HG03439 (cell line): ENCODE data around the gene CPPED1.

ENCODE experiments used
- ATAC-seq: cut with Tn5 transposase; IDR thresholded peaks from one replicate; pipeline ENCODE4 v1.9.1; 2021; ENCODE audit warnings: mild to moderate bottlenecking, moderate library complexity; ENCODE audit not compliant: unreplicated experiment

Gene CPPED1

DNA sequence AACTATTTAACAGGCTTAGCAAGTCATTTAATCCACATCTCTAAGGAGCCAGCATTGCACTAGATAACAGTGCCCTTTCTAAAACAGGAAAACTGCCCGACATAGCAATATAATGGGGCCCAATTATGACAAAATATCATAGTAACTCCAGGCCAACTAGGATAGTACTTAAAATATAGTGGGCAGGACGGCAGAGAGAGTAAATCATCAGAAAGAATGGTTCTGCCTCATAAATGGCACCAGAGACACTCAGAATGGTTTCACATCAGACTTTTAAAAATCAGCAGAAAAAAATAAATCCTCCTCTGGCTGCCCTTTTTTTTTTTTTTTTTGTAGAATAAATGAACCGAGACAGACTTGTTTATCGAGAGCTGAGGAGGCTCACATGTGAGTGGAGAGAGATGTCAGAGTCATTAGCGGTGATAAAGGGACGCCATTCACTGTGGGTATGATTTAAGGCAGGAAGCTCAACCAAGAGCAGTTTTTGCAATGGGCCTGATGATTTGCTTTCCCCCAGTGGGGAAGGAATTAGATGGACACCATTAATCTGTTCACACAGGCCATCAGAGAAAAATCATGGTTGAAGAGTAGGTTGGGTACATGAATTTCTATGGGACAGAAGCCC lies 62.6 kb downstream of the CPPED1 start:
- ATAC-seq: no peak

DNA sequence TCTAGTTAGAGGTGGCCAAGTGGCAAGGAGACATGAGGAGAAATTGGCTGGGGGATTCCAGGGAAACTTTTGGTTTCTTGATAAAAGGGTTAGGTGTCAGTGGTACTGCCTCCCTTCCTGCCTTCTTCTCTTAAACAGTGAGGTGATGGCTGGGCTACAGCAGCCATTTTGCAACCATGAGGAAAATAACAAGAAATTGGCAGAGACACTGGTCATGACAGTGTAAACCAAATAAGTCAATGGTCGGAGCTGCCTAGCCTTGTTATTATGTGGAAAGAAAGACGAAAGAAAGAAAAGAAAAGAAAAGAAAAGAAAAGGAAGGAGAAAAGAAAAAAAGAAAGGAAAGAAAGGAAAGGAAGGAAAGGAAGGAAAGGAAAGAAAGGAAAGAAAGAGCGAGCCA lies 63.9 kb downstream of the CPPED1 start:
- ATAC-seq: no peak

DNA sequence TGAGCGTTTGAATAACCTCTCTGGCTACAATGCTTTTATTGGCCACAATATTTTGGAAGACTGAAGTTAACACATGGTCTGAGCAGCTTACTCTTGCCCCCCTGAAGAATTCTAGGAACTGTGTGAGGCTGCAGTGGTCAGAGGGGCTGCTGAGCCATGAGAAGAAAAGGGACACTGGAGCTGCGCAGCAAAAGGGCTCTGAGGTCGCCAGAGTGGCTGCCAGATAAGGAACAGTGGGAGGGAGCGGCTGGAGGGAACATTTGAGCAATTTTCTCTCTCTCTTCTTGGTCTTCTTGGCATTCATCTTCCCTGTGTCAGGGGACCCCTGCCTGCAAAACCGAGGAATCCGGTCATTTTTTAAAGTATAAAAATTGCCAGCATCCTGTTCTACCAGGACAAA lies 66.1 kb downstream of the CPPED1 start:
- ATAC-seq: no peak

DNA sequence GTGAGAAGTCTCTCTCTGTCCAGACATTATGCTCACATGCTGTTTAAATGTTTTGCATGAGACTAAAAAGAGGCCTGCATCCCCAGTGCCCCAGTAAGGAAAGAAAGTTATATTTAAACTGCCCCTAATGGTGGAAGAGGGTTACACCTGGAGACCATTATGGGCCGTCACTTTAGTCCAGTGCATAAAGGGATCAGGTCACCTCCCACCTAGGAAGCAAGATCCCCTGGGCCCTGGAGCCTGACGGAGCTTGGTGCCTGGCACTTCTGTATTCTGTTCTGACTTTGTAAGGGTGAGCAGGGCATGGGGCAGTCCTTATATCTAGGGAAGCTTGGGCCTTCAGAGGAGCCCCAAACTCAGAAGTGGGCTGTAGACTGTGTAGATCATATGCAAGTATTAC lies 67.9 kb downstream of the CPPED1 start:
- ATAC-seq: no peak

DNA sequence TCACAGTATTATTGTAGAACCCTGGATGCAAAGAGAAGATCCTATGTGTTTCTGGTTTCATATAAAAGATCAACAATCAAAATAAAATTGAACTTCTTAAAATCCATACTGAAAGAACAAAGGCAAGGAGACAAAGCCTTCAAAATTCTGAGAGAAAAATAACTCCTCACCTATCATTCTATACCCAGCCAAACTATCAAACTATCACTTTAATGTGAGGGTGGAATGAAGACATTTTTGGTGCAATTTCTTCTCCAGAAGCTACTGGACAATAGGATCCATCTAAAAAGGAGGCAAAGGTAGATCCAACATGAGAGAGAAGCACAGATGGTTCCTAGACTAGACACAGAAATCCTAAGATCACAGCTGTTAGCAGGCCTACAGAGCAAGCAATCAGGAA lies 71.1 kb downstream of the CPPED1 start:
- no peak for ATAC-seq

DNA sequence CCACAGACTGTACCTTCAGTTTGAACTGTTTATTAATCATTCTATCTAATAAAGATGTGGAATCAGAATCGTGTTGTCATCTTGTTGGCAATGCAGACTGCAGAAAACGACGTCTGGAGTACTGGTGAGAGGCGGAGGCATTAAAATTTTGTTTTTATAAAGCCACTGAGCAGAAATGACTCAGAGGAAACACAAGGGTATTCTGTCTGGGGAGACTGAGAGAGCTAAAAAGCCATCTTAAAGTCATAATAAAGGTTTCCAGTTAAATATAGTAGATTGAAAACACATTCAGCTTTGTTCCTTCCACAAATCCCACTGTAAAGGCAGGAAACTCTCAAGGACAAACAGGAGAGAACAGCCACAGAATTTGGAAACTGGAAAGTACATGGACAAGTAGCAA lies 74.2 kb downstream of the CPPED1 start:
- ATAC-seq: no peak

DNA sequence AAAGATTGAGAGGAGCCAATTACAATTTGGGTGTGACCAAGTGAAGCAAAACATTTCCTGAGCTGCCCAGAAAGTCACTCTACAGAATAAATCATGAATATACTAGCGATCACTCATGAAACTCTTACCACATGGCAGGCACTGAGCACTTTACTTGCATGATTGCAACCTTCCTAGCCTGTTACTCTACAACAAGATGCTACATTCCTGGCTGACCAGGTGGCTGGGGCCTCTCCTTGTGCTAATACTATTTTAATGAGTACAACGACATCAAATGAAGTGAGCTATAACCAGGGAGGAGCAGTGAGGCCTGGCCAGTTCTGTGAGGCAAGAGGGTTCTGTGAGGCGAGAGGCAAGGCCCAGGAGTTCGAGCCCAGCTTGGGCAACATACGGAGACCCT lies 75.2 kb downstream of the CPPED1 start:
- ATAC-seq: no peak

DNA sequence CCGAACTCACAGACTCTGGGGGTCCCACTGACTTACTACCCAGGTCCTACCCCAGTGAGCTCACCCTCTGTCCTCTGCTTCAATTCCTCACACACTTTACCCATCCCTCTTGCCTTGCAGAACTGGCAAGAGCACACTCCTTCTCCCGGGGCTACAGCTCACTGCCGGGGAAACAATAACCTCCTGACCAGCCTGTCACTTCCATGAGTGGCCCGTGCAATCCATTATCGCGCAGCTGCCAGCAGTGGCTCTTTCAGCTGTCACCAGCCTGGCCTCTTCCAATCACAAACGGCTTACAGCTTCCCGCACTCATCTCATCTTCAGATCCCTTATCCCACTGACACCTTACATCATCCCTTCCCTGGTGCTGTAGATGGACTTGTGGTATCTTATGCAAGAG lies 79.5 kb downstream of the CPPED1 start:
- ATAC-seq: no peak

DNA sequence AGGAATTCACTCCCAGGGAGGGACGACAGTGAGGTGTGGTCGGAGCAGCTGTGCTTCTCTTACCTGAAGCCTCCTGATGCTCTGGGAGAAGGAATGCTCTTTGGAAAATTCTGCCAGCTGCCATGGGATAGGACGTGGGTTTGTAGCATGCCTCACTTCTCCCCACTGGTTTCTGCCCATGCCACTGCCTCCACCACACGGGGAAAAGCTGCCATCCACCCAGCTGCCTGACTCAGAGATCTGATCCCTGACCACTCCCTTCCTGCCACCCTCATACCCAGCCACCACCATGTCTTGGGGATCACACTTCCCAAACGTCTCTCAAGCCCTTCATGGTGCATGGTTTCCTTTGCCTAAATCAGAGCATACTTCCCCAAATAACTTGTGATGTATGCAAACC lies 80.0 kb downstream of the CPPED1 start:
- no peak for ATAC-seq

DNA sequence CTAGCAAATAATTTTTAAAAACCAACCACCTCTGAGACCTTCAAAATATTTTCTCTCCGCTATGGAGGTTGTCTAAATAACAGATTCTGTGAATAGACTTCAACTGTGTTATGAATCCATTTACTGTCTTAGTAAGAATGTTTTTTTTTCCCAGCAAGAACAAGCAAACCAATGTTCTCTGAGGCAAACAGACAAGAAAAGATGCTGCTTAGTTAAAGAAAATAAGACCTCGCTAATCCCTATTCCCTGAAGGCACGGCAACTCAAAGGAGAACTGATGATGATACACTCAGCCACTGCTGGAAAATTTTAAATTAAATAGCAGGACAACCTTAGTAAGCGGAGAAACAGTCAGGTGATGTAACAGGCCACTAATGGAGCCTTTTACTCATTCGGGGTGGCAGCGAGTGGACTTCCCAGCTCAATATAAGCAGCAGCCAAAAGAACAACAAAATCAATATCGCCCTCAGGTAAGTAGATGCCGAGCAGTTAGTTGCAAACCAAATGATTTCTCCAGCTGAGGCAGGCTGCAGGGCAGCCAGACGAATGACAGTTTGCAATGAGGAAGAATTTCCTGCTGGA lies 81.8 kb downstream of the CPPED1 start:
- no peak for ATAC-seq

DNA sequence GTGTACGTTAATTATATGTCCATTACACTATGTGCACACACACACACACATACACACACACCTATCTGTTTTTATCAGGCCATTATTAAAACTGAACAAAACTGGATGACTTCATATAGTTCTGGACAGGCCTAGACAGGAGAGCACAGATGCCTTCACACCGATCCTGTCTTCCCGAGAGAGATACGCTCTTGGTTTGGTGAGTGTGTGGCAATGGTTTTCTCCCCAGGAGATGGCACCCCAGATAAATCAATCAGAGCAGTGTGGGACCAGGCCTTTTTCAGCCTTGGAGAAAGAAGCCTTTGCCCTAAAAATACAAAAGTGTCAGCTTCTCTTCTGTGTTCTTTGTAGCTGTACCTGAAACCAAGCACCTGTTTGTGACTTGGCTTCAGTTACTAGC lies 83.7 kb downstream of the CPPED1 start:
- no peak for ATAC-seq

DNA sequence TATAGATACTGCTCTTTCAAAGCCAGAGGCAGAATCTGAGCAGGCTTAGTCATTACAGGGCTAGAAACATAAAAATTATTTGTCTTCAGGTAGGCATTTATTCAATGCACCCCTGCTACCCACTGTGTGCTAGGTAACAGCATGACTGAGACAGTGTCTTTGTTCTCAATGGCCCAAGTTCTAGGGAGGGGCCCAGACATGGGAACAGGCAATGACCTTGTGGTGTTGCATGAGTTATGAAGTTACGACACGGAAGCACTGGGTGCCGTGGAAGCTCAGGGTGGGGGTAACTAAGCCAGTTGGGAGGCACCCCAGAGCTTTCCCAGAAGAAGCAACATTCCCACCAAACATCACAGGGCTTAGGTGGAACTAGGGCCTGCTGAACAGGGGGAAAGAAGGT lies 87.0 kb downstream of the CPPED1 start:
- no peak for ATAC-seq

DNA sequence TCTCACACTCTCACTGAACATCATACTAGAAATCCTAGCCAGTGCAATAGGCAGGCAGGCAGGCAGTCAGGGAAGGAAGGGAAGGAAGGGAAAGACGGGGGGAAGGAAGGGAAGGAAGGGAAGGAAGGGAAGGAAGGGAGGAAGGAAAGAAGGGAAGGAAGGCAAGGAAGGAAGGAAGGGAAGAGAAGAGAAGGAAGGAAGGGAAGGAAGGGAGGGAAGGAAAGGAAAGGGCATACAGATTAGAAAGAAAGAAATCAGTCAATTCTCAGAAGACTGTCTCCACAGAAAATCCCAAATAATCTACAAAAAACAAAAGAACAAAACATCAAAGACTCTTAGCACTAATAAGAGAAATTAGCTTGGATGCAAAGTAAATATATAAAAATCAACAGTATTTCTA lies 93.9 kb downstream of the CPPED1 start:
- no peak for ATAC-seq

DNA sequence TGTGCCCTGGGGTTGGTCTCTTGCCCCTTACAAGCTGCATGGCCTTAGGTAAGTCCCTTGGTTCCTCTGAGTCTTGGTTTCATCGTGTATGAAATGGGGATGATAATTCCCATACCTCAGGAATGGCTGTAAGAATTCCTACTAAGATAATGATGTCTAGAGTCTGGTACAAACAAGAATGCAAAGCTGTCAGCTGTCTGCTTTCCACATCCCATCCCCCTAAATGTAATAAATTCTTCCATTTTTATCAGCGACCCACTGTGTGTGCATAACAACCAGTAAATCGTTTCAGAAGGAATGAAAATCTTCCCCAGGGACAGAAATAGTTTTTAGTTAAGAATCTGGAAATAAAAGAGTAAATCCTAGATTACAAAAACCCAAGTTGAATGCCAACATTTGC lies 95.4 kb downstream of the CPPED1 start:
- ATAC-seq: no peak

DNA sequence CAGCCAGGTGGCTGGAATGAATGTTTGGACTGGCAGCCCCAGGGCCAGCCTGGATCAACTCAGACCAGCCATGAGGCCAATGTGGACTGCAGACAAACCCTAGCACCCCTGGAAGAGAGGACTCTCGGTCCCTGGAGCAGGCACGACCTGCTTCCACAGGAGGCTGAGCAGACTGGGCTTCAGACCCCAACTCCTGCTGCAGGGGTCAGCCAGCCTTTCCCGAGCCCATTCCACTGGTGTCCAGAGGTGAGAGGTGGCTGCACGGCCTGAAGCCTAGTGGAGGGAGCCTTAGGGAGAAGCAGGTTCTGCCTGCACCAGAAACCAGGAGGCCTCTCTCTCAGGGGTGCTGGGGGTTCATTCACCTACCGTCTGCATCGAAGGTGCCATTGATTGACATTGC lies 97.1 kb downstream of the CPPED1 start:
- ATAC-seq: no peak

DNA sequence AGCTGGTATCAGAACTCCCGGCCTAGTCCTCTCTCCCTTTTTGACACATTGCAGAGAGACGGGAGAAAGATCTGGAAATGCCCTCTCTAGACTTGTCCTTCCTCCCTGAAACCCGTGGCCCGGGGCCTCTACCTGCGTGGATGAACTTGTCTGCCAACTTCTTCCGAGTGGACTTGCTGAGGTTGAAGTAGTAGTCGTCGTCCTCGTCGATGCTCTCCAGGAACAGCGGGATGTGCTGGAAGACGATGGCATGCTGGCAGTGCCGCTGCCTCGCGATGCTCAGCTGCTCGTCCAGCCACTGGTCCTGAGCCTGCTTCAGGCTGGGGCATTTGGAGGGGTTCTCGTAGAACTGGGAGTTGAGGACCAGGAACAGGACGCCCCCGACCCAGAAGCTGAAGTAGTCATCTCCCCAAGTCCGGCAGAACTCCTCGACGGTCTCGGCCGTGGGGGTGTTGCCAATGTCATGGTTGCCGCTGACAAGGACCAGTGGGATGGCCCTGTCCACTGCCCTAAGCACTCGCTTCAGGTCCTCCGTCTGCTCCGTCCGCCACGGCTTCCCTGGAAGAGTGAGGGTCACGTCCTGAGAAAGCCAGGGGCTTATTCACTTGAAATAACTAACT lies 99.1 kb downstream of the CPPED1 start:
- no peak for ATAC-seq

DNA sequence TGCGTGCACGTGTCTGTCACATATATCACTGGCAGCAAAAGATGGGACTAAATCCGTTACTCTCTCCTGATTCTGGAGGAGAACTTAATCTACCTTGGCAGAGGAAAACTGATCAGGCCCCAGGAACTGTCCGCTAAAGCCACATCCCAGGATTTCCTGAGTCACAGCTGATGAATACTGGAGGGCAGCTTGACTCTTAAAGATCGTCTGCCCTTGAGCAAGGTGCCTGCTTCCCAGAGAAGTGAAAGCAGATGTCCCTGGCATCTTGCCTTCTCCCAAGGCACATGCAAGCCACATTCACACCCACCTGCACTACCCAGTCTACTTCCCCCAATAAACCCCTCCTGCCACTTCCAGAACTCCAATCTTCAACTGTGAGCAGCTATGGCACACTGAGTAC lies 99.8 kb downstream of the CPPED1 start:
- no peak for ATAC-seq

DNA sequence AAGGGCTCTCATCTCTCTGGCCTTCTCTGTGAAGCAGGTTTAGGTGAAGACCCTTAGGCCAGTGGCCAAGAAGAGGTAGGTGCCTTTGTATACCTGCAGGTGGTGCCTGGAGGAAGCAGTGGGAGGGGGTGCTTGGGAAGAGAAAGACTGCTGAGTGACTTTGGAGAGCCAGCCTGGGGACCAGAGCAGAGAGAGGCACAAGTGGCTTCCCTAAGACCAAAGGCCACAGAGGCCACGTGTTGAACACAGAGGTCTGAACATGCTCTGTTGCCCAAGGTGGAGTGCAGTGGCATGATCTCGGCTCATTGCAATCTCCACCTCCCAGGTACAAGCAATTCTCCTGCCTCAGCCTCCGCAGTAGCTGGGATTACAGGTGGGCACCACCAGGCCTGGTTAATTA lies 103.5 kb downstream of the CPPED1 start:
- no peak for ATAC-seq

DNA sequence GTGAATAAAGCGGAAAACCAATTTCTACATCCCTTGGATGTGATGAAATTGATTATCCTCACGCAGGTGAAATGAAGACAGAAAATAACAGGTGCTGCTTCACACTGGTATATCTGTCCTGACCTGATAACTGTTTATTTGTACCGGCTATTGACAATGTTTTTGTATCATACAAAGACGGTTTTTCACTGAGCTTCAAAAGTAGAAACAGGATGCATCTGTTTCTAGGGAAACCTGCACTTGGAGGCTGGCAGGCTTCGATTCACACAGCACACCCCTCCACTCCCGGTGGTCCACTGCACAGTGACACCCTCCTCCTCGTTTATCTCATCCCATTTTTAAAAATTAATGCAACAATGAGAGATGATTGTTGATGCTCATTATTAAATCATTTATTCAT lies 104.5 kb downstream of the CPPED1 start:
- ATAC-seq: no peak

DNA sequence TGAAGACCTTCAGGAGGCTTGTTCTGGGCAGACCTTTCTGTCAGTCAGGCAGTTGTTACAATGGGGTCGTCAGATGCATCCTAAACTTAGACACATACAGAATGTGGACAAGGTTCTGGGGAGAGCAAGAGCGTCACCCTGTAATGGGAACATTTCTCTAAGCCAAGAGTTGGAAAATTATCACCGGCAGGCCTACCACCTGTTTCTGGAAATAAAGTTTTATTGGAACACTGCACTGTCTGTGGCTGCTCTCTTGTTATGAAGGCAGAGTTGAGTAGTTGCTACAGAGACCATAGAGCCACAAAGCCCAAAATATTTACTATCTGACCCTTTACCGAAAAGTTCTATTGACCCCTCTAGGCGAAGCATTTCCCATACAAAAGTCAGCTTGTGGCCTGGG lies 106.2 kb downstream of the CPPED1 start:
- no peak for ATAC-seq

DNA sequence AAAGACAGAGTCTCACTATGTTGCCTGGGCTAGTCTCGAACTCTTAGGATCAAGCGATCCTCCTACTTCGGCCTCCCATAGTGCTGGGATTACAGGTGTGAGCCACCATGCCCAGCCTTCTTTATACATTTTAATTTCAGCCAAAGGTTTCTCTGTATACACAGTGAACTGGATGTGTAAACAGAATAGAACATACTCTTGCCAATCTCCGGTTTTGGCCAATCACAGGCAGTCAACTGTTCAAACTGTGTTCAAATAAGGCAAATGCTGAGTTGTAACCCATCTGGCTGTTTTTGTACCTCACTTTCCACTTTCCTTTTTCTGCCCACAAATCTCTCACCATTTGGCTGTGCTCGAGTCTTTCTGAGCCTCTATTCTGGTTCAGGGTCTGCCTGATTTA lies 108.2 kb downstream of the CPPED1 start:
- no peak for ATAC-seq

DNA sequence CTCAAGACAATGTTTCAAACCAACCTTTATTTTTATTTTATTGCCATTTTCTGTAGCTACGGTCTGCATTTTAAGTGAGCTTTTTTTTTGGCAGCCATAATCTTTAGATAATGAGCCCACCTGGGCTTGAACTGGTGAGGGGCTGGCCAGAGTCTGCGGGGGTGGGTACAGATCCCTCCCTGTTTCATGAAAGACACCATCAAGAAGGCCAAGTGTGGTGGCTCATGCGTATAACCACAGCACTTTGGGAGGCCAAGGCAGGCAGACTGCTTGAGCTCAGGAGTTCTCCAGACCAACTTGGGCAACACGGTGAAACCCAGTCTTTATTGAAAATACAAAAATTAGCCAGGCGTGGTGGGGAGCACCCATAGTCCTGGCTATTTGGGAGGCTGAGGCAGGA lies 113.7 kb downstream of the CPPED1 start:
- no peak for ATAC-seq
